OCI-LY1 (cell line): Measurements from ENCODE around the gene YTHDC1.

ENCODE experiments used
- H2AFZ ChIP-seq: fragments of 200-600 bp; sonication (generic), shearing (Covaris generic); 2 replicates; pipeline ENCODE4 v1.6.0; 2014; ENCODE audit warnings: antibody characterized with exemption, mild to moderate bottlenecking, low read length
- H3F3A ChIP-seq: fragments of 200-600 bp; sonication (generic), shearing (Covaris generic); 2 replicates; pipeline ENCODE4 v1.6.0; 2014; ENCODE audit warnings: mild to moderate bottlenecking, antibody characterized with exemption, low read length, moderate library complexity; ENCODE audit not compliant: insufficient read depth
- H3K27ac ChIP-seq: fragments of 200-600 bp; sonication (generic); 2 replicates; pipeline ENCODE4 v1.5.1; 2014; ENCODE audit warnings: low read length, mixed run types, mild to moderate bottlenecking, low read depth; ENCODE audit not compliant: poor library complexity, severe bottlenecking
- H3K27me3 ChIP-seq: fragments of 200-600 bp; sonication (generic); 2 replicates; pipeline ENCODE4 v1.6.0; 2014; ENCODE audit warnings: antibody characterized with exemption, mild to moderate bottlenecking, low read length, moderate library complexity; ENCODE audit not compliant: insufficient read depth
- H3K36me3 ChIP-seq: fragments of 200-600 bp; sonication (generic); 2 replicates; pipeline ENCODE4 v1.6.1; 2014; ENCODE audit warnings: mild to moderate bottlenecking, antibody characterized with exemption, low read length, moderate library complexity, mixed read lengths; ENCODE audit not compliant: insufficient read depth
- H3K4me1 ChIP-seq: fragments of 200-600 bp; sonication (generic); 2 replicates; pipeline ENCODE4 v1.5.1; 2014; ENCODE audit warnings: mild to moderate bottlenecking, low read length, moderate library complexity; ENCODE audit not compliant: insufficient read depth, severe bottlenecking
- H3K4me2 ChIP-seq: fragments of 200-600 bp; sonication (generic), shearing (Covaris generic); 2 replicates; pipeline ENCODE4 v1.6.1; 2014; ENCODE audit warnings: low read length
- H3K4me3 ChIP-seq: fragments of 200-600 bp; sonication (generic); 2 replicates; pipeline ENCODE4 v1.5.1; 2014; ENCODE audit warnings: low read length, low read depth, mild to moderate bottlenecking, mixed read lengths; ENCODE audit not compliant: poor library complexity, severe bottlenecking
- H3K79me2 ChIP-seq: fragments of 200-600 bp; shearing (Covaris generic); 2 replicates; pipeline ENCODE4 v1.6.1; 2016; ENCODE audit warnings: mixed run types, low read length, mixed read lengths; ENCODE audit not compliant: insufficient read depth
- H3K9ac ChIP-seq: fragments of 200-600 bp; sonication (generic), shearing (Covaris generic); 2 replicates; pipeline ENCODE4 v1.6.1; 2014; ENCODE audit warnings: mild to moderate bottlenecking, low read length, mixed read lengths
- H3K9me2 ChIP-seq: fragments of 200-600 bp; sonication (generic), shearing (Covaris generic); 2 replicates; pipeline ENCODE4 v1.6.1; 2014; ENCODE audit warnings: low read depth, mild to moderate bottlenecking, low read length, mixed read lengths
- H3K9me3 ChIP-seq: fragments of 200-600 bp; shearing (Covaris generic); 2 replicates; pipeline ENCODE4 v1.6.1; 2014; ENCODE audit warnings: low read length, mixed read lengths
- H4K20me1 ChIP-seq: fragments of 200-600 bp; sonication (generic), shearing (Covaris generic); 2 replicates; pipeline ENCODE4 v1.6.0; 2016; ENCODE audit warnings: mild to moderate bottlenecking, low read length; ENCODE audit not compliant: insufficient read depth
- EZH2 ChIP-seq: fragments of 200-600 bp; sonication (generic), shearing (Covaris generic); IDR thresholded peaks from 2 replicates; pipeline ENCODE4 v1.8.0; 2017; ENCODE audit warnings: borderline replicate concordance, mixed run types, mild to moderate bottlenecking, antibody characterized with exemption, low read length, moderate library complexity, mixed read lengths
- TF ChIP-seq, protein P1 (sequence below): fragments of 200-600 bp; sonication (generic), shearing (Covaris generic); IDR thresholded peaks from 2 replicates; pipeline ENCODE4 v1.5.1; 2017; ENCODE audit warnings: mild to moderate bottlenecking, antibody characterized with exemption, low read length, moderate library complexity, mixed read lengths

YTHDC1 gene

DNA sequence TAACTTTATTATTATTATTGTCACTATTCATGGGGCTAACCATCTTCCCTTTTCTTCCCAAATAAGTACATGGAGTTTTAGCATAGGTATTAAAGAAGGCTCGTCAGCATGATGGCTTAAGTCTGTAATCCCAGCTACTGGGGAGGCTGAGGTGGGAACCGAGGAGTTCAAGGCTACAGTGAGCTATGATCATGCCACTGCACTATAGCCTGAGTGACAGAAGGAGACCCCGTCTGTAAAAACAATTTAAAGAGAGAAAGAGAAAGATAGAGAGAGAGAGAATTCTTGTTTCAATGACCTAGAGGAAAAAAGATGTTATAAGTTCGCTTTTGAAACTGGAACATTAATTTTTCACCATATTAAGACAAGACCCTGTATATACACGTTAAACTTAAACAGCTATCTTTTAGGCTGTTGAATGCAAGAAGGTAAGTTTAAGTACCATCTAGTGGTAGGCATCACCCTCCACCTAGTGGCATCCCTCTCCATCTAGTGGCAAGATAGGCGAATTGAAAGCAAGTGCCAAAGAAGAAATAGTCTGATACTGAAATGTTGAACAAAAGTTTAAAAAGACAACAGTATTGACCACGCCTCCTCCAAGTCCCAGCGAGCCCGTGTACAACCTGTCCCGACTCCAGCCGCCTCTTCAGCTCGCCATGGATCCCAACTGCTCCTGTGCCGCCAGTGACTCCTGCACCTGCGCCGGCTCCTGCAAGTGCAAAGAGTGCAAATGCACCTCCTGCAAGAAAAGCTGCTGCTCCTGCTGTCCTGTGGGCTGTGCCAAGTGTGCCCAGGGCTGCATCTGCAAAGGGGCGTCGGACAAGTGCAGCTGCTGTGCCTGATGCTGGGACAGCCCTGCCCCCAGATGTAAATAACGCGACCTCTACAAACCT, 26.0 kb upstream of the YTHDC1 start:
- Histone ChIP-seq H4K20me1 (no peaks in the 10 kb centered on the region), H3K27ac (no peak overlapping the region), H3K4me3 (no peak overlapping the region), H3K36me3 (no peaks in the 10 kb centered on the region), H3K27me3 (peaks cover 4% of the 10 kb centered on the region; the same call in 1 of the 2 replicates), H3K4me1 (no peaks in the 10 kb centered on the region), H3K9me3 (no peaks in the 10 kb centered on the region), H3K9me2 (no peaks in the 10 kb centered on the region), H3K79me2 (no peaks in the 10 kb centered on the region), H2AFZ (no peak overlapping the region), H3F3A (no peaks in the 10 kb centered on the region), H3K9ac (no peak overlapping the region), H3K4me2 (no peak overlapping the region)
- TF ChIP-seq, protein P1, sequence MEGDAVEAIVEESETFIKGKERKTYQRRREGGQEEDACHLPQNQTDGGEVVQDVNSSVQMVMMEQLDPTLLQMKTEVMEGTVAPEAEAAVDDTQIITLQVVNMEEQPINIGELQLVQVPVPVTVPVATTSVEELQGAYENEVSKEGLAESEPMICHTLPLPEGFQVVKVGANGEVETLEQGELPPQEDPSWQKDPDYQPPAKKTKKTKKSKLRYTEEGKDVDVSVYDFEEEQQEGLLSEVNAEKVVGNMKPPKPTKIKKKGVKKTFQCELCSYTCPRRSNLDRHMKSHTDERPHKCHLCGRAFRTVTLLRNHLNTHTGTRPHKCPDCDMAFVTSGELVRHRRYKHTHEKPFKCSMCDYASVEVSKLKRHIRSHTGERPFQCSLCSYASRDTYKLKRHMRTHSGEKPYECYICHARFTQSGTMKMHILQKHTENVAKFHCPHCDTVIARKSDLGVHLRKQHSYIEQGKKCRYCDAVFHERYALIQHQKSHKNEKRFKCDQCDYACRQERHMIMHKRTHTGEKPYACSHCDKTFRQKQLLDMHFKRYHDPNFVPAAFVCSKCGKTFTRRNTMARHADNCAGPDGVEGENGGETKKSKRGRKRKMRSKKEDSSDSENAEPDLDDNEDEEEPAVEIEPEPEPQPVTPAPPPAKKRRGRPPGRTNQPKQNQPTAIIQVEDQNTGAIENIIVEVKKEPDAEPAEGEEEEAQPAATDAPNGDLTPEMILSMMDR: peak; percentile 92
- no peak for TF ChIP-seq EZH2

DNA sequence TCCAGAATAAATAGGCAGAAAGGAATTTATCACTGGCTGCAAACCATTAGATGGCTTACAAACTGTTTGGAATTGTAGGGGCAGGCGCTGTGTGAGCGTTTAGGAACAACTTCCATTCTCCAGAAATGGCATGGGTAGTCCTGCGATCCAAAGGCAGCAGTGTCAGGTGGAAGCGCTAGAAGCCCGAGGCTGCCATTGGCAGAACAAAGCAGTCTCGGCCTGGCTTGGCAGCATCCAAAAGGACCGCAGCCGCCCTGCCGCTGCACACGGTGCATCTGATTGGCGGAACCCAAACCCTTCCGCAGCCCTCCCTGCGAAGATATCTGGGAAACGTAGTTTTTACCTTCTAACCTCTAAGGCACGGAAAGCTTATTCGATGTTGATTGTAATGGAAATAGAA, 23.6 kb upstream of the YTHDC1 start:
- H3K9ac ChIP-seq: no peak overlapping the region
- no peaks in the 10 kb centered on the region for H3K36me3 ChIP-seq
- no peaks in the 10 kb centered on the region for H3K9me3 ChIP-seq
- H3K27me3 ChIP-seq: peaks cover 7% of the 10 kb centered on the region; the same call in 1 of the 2 replicates
- no peaks in the 10 kb centered on the region for H3K4me1 ChIP-seq
- no peak overlapping the region for H3K4me3 ChIP-seq
- no peak overlapping the region for H2AFZ ChIP-seq
- TF ChIP-seq EZH2: no peak
- TF ChIP-seq, protein P1: no peak
- H3K79me2 ChIP-seq: no peaks in the 10 kb centered on the region
- no peaks in the 10 kb centered on the region for H4K20me1 ChIP-seq
- H3K9me2 ChIP-seq: no peaks in the 10 kb centered on the region
- H3F3A ChIP-seq: no peaks in the 10 kb centered on the region
- no peak overlapping the region for H3K27ac ChIP-seq
- no peak overlapping the region for H3K4me2 ChIP-seq

DNA sequence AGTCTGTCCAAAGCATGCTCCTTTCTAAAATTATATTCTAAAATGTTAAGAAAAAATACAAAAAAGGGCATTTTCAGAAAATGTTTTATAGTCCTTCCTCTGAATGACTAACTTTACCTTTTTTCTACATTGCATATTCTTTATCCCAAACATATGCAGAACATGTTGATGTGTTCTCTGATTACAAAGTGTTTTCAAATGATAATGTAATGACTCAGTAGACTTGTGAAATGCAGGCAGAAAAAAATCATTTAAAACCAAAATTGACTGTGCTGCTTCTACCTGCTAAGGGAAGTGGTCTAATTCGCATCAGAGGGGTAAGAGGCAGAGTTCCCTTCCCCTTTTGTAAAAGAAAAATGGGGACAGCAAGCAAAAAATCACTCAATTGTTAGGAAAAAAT, 22.7 kb upstream of the YTHDC1 start:
- H3F3A ChIP-seq: no peaks in the 10 kb centered on the region
- no peaks in the 10 kb centered on the region for H3K36me3 ChIP-seq
- H4K20me1 ChIP-seq: no peaks in the 10 kb centered on the region
- H3K27me3 ChIP-seq: peaks cover 7% of the 10 kb centered on the region; the same call in 1 of the 2 replicates
- H3K9ac ChIP-seq: no peak overlapping the region
- H3K4me1 ChIP-seq: no peaks in the 10 kb centered on the region
- TF ChIP-seq, protein P1: no peak
- TF ChIP-seq EZH2: no peak
- no peak overlapping the region for H3K4me2 ChIP-seq
- no peak overlapping the region for H3K4me3 ChIP-seq
- H3K9me3 ChIP-seq: no peaks in the 10 kb centered on the region
- no peak overlapping the region for H3K27ac ChIP-seq
- H3K79me2 ChIP-seq: no peaks in the 10 kb centered on the region
- no peak overlapping the region for H2AFZ ChIP-seq
- H3K9me2 ChIP-seq: no peaks in the 10 kb centered on the region
